Stimulated activated CD4-positive, alpha-beta T cell treated with anti-CD3 and anti-CD28 coated beads, Interleukin-12 subunit alpha, Interleukin-12 subunit beta, amount 100 ng/mL, for 48 hours (primary cell): Measurements from ENCODE around the gene FASN.

Experiments
- DNase-seq, 3 donors: peaks; one replicate each; pipeline ENCODE4 v3.0.0-alpha.2; 2020; ENCODE audit warnings: low read depth in 2 of 3, low spot score in 1 of 3

The FASN gene

DNA sequence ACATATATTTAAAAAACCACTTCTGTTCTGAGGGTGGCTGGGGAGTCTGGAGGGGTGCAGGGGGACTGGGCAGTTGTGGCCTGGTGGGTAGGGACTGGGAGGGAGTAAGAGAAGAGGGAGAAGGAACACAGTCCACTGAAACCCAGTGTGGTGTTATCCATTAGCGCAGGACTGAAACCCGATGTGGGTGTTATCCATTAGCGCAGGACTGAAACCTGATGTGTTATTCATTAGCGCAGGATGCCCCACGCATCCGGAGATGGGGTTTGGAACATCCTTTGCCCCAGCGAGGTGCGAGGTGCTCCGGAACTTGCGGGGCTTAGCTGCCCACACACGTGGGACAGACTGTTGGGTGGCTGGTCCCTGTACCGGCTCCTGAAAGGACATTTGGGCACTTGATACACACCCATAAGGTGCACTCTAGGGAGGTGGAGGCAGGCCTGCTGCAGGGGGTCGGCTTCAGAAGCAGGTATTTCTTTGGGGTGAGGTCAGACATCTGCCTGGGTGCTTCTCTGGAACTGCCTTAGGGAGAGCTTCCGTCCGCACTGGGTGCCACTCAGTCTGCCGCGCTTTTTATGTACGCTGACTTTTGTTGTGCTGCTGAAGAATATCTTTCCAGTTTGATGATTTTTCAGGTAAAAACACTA is 20.3 kb upstream of the FASN start:
- DNase-seq = no peak

DNA sequence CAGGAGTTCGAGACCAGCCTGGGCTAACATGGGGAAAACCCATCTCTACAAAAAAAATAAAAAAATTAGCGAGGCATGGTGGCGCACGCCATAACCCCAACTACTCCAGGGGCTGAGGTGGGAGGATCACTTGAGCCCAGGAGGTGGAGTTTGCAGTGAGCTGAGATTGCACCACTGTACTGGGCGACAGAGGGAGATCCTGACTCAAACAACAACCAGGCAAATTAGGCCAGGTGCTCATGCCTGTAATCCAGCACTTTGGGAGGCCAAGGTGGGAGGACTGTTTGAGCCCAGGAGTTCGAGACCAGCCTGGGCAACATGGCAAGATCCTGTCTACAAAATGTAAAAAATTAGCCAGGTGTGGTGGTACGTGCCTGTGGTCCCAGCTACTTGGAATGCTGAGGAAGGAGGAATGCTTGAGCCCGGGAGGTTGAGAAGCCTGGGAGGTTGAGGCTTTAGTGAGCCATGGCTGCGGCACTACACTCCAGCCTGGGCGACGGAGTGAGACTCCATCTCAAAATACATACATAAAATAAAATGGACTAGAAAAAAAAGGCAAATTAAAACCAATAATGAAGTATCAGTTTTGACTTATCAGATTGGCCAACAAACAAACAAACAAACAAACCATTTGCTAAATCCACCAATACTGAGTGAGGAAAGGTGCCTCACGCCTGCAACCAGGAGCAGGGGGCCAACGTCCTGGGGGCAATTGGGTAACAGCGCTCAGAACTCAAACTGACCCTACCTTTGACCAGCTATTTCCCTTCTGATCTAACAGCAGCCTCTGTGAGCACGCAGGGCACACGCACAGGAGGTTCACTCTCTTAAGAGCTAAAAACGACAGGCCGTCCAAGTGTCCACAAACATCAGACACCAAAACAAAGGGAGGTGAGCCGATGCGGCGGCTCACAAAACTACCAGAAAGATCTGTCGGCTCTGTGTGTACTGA is 19.4 kb upstream of the FASN start:
- no peak for DNase-seq

DNA sequence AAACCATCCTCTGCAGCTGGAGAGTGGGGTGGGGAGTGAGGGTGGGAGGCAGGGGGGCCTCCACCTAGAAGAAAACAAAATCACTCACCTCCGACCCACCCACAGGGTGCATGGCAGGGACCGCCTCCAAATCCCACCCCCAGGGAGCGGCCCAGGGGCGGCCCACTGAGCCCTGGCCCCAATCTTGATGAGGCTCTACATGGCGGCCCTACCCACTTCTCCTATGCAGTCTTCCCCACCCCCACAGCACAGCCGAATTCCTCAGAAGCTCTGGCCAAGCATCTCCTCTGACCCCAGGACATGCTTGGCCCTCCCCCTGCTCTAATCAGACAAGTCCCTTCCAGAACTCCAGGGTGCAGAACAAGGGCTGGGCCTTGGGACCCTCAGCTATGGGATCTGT is 18.2 kb upstream of the FASN start:
- no peak for DNase-seq

DNA sequence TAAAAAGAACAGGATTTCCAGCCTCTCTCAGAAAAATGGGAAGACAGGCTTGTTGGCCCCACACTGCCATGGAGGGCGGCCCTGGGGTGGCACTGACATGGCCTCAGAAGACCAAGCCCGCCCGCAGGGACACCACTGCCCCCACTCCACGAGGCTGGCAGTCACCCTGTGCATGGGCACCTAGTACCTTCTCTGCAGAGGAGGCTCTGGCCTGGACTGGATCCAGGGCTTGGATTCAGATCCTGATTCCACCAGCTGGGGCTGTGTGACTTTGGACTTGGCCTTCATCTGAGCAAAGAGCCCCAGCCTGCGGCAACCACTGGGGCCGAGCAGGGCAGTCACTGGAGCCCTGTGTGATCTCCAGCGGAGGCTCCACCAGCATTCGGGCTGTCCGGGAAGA is 16.8 kb upstream of the FASN start:
- DNase-seq = no peak

DNA sequence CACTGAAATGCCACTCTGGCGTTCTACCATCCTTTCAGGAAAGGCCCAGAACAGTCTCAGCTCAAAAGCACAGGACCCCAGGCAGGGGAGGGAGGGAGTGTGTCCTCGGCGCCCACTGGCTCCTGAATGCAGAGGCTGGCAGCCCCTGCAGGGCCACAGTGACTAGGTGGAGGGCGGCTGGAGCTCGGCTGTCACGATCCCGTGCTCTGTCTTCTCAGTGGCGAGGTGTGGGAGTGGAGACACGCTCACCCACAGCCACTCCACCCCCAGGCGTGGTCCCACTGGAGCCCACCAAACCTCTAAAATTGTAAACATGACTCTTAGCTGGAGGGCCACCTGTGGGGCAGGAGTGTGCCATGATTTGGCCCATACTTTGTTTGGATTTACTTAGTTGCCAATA is 16.4 kb upstream of the FASN start:
- DNase-seq = no peak

DNA sequence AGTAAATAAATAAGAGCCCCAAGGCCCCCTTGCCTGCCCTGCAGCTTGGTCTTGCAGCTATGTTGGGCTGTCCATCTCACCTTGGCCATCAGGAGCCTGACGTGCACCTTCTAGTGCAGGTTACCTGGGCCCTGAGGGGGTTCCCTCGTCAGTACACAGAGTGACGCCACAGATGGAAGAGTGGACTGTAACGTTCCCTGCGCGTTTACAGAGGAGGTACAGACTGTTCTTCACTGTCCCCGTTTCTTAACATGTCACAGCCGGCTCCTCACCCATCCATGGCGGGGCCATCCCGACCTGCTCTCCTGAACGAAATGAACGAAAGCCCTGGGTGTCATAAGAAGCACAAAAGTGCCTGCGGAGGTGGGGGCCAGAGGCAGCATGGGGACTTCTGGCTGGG is 15.9 kb upstream of the FASN start:
- DNase-seq = no peak

DNA sequence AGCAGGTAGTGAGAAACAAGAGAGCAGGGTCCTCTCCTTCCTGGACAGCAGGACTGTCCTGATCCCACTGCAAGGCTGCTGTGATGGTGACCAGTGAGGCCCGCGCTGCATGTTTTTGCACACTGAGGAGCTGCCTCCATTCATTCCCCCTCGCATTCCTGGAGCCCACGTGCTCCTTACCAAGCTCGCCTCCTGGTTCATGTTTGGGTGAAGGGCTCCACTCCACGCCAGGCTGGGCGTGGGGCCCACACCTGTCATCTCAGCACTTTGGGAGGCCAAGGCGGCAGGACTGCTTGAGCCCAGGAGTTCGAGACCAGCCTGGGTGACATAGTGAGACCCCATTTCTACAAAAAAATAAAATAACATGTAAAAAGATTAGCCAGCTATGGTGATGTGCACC is 15.4 kb upstream of the FASN start:
- DNase-seq = no peak

DNA sequence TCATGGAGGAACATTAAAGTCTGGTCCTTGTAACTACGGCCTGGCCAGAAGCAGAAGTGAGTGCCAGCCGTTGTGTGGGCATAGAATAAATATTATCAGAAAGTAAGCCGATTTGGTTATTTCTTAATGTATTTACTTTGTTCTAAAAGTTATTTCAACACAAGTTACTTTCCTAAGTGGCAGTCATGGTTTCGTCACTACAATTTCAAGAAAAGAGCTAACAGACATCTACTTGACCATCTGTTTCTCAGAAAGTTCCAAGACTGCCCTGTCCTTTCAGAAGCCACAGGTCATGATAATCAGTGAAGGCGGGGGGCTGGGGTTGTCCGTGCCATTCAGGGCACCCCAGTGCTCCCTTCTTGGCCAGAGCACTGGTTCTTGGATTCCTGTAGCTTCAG is 14.9 kb upstream of the FASN start:
- no peak for DNase-seq

DNA sequence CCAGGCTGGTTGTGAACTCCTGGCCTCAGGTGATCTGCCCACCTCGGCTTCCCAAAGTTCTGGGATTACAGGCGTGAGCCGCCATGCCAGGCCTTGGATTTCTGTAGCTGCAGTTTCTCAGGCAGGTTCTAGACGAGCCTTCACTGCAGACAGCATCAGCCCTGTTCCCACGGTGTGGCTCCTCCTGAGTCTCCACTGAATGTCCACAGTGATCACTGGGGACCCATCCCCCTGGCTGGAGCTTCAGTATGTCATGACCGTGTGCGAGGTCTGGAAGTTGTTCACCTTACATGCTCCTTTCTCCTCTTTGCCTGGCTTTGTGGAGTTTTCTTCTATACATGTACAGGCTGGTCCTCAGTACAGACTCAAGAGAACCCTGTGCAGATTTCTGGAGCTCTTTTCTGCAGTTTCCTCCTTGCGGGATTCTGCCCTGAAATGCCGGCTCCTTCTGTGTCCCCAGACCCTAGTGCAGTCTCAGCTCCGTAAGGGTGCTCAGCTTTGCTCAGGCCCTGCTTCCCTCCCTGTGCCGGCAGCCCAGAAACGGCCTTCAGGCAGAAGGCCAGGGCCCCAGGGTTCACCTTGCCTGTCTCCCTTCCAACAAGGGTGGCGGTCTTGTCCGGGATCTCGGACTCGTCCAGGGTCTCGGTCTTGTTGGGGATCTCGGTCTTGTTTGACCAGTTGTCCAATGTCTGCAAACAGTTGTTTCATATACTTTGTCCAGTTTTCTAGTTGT is 14.3 kb upstream of the FASN start:
- no peak for DNase-seq

DNA sequence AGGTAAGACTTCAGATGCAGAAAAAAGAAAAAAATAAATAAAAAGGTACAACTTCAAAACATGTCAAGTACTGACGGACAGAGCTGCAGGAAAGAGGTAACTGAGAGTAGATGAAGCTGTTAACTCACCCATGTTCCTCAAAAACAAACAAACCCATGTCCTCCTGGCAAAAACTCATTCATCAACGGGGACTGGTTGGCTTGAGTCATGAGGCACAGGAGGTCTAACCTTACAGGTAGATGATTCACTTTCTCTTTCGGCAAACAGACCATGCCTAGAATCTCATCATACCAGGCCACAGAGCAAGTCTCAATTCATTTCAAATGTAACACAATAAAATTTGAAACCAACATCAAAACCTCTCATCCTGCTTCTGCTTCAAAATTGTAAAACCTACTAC is 12.3 kb upstream of the FASN start:
- no peak for DNase-seq

DNA sequence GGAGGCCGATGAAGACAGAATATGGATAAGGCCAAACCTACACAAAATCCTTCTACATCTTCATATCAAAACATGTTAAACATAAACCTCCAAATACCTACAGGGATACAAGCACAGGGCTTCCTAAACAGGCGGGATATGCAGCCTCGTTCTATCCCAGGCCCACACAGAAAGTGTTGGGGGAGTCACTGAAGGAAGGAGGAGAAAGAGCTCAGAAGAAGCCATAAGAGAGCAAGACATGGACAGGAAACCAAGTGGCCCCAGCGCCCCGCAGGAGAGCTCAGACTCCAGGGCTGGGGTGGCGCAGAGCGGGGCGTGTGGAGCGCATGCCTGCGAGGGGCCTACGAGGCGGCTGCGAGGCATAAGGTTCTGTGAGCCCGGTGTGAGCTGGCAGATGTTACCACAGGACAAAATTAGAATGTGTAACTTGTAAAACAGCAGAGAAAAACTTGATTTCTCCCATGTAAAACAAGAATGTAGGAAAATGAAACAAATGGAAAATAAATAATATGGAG is 11.0 kb upstream of the FASN start:
- DNase-seq = no peak

DNA sequence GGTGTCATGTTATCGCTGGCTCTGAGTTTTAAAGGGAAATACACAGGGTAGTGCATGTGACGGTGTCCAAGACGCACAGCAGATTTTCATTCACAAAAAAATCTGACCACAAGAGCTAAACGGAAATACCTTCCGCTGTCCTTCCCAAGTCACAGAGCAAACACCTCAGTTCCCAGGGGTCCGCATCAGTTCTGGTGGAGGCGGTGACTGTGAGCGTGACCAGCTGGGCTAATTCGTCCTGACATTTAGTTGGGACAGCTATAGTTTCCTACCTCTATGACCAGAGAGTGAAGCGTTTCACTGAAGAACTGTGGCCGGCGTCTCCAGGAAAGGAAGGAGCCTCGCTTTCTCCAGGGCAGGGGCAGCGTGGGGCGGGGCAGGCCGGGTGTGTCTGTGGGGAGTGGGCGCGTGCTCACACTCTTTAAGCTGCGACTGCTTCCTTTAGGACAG is 10.5 kb upstream of the FASN start:
- DNase-seq = no peak

DNA sequence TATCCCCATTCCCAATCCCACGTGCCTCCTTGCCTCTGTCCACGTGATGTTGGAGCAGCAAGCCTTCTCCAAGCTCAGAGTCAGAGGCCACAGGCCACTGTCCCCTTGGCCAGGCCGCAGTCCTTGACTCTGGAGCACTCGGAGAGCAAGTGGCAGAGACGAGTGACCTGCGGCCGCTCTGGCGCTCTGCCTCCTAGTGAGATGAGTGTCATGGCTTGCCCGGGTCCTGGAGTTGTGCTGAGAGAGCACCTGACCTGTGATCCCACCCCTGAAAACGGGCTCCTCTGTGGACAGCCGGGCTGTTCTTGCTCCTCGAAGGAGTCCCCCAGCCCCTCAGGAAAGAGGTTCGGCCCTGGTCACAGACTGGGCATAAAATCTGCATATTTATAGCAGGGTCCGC is 10.0 kb upstream of the FASN start:
- no peak for DNase-seq

DNA sequence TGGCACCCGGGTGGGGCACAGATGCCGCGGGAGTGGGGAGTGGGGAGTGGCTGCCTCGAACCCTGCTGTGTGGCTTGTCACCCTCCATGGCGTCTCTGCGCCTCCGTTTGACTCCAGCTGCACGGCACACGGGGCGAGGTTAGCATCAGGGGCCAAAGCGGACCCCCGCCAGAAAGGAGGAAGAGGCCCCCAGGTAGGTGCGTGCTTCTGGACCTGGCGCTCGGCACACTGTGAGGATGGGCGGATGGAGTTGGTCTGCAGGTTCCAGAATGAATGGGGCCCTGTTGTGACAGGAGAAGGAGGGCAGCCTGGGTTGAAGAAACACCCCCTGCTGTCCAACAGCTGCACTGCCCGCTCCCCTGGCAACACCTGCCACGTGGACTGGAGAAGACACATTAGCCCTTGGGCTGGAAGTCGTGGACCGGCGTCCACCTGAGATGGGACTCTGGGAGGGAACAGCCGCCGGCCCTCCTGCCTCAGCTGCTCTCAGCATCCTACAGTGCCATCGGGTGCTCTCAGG is 9.4 kb upstream of the FASN start:
- DNase-seq = no peak

DNA sequence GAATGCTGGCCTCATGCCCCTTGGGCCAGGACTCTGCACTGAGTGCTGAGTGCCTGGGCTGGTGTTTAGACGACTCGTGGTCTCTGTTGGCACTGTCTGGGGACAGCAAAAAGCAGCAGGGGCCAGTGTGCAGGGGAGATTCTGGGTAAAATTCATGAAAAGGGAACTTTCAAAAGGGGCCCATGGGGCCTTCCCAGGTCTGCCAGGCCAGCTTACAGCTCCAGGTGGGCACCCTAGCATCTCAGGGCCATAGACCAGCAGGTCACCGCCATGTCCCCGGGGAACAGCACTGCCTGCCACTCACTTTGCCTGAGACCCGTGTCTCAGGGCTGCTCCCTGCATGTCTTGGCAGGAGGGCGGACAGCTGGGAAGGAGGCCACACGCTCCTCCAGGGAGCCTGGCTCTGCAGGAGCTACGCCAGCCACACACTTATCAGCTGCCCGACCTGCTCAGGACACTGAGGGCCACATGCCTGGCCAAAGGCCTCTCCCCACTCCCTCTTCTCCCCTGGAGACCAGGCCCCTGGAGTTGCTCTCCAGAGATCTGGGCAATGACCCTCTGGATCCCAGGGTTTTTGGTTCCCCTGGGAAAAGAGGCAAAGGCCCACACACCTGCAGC is 8.8 kb upstream of the FASN start:
- no peak for DNase-seq

DNA sequence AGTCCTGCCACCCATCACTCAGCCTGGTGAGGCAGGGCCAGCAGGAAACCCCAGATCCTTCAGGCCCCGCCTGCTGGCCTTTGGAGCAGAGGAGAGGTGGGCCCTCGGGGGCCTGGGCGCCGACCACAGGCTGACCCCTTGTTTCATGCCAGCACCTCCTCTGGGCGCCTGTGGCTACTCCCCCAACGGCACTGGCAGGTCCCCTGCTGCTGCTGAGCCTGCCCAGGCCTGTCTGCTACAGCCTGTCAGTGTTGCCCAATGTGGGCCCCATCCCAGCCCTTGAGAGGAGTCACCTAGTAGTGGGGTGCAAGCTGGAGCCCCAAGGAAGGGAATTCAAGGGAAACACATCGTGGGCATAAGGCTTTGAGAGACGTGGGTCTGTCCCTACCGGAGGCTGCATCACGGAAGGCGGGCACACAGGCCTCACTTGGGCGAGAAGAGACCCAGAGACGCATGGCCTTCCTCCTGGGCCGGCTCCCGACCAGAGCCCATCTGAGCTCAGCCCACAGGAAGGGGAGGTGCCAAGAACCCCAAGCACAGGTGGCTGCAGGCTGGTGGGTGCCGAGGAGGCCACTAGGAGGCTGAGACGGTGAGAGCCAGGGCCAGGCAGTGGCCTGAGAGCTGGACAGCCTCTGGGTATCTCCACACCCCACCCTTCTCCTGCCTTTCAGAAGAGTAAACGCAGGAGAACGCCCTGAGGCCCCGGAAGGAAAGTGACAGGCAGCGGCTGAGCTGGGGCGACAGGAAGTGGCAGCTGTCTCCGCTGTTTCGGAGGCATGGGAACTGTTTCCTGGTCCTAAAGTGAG is 8.0 kb upstream of the FASN start:
- DNase-seq = peak; percentile 35 to 63 (median 42)

DNA sequence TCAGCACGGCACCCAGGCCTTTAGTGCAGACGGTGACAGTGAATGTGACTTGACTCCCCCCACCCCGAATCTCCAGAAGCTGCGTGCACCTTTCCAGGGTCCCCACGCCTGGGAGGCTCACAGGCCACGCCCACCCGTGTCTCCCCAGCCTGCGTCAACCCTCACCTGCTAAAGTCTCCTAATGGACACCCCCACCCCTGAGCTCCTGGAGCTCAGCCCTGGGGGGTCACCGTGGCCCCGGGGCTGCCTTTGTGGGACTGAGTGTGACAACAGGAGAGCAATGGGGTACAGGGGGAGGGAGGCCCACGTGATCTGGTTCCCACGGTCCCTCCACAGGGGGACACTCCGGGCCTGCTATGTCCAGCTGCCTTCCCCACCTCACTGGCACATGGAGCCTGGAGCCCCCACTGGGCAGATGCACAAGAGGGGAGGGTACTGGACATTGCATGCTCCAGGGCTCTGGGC is 7.4 kb upstream of the FASN start:
- DNase-seq = no peak

DNA sequence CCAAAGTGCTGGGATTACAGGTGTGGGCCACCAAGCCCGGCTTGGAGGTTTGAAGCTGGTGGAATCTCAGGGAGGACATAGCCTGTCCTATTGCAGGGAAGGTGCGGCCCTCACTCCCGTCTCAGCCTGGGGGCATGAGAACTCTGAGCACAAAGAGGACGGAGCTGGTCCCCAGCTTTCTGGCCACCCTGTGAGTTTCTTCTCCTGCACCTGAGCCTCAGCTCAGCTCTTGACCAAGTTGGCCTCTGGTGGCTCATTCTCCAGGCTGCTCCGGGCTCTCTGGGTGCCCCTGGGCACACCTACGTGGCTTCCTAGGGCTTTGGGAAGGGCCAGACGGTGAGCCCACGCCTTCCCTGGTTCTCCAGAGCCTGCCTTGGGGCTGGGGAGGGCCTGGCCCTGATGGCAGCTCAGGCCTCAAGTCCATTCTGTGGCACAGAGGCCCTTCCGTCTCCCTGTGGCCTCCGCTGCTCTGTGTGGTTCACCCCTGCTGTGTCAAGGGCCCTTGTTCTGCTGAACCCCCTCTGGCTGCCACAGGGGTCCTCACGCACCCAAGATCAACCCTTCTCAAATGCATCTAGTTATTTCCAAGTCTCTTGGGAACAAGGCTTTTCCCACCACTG is 6.9 kb upstream of the FASN start:
- no peak for DNase-seq

DNA sequence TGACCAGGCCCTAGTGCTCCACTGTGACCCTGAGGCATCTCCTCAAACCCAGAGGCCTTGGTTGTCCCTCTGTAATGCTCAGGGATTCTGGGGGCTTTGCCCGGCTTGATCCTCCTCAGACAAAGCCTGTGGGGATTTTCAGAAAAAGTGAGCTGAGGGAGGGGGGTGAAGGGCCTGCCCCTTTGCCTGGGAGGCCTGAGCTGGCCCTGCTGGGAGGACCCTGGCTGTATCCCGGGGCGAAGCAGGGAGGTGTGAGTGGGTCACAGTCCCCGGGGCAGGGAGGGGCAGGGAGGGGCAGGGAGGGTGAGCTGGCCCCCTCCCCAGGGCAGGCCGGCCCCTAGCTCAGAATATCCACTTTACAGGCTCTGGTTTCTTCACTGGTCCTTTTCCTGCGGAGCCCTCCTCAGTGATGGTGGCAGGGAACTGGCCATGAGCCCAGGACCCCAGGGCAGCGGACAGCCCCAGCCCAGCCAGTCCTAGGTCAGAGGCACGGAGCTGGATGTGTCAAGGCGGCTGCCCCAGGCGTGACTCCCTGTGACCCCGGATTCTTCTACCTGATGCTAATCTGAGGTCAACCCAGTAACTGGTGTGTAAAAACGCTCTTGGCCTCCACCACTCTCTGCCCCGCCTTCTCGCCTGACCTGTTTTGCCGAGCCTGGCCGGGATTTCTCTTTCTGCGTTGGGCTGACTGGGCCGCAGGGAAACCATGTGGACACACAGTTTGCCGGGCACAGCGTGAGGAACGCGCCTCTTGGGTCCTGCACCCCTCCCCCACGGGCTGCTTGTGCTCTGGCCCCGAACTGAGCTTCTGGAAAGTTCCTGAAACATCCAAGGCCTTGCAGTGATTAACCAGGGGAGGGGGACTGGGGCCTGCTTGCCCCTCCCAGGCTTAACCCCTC is 5.8 kb upstream of the FASN start:
- DNase-seq = no peak
